ENCODE data around the gene PPIB. TPM values are rescaled to one million over a fixed set of nuclear protein-coding genes. Genes with fewer than 3 reads are reported as not detected.

PPIB gene
- total RNA-seq, 1 donor from 2014 or later: 698 TPM

DNA sequence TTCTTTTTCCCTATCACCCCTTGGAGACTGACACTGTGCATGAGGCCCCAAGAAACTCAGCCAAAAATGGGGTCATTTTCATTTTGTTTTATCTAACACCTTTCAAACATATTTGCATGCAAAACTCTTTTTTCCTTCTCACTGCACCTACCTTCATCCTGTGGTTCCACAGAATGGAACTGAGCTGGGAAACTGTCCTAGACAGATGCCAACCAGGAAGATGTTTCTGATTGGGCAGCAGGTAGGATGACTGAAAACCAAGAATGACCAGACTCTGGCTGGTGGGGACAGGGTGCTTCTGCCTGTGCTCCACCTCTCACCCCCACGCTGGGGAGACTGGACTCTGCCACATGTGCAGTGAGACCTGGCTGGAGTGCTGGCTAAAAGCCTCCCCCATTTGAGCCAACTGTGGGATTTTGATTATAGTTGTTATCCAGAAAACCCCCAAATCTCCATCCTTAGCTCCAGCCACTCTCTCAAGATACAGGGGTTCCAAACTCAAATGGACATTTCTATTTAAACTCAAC, 5.2 kb downstream of the PPIB start:
- Mint-ChIP-seq H3K4me3 (ENCODE audit: unreplicated experiment) (no peak overlapping the region), H3K36me3 (ENCODE audit: unreplicated experiment) (peaks cover 37% of the 10 kb centered on the region), H3K27ac (ENCODE audit: unreplicated experiment) (no peak overlapping the region), H3K4me1 (ENCODE audit: unreplicated experiment) (peaks cover 36% of the 10 kb centered on the region), H3K27me3 (ENCODE audit: unreplicated experiment) (peaks cover 3% of the 10 kb centered on the region), H3K9me3 (ENCODE audit: unreplicated experiment) (no peaks in the 10 kb centered on the region)
- TF ChIP-seq, protein P1, sequence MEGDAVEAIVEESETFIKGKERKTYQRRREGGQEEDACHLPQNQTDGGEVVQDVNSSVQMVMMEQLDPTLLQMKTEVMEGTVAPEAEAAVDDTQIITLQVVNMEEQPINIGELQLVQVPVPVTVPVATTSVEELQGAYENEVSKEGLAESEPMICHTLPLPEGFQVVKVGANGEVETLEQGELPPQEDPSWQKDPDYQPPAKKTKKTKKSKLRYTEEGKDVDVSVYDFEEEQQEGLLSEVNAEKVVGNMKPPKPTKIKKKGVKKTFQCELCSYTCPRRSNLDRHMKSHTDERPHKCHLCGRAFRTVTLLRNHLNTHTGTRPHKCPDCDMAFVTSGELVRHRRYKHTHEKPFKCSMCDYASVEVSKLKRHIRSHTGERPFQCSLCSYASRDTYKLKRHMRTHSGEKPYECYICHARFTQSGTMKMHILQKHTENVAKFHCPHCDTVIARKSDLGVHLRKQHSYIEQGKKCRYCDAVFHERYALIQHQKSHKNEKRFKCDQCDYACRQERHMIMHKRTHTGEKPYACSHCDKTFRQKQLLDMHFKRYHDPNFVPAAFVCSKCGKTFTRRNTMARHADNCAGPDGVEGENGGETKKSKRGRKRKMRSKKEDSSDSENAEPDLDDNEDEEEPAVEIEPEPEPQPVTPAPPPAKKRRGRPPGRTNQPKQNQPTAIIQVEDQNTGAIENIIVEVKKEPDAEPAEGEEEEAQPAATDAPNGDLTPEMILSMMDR (IDR thresholded peaks at IDR 0.05): no peak
- no peak for DNase-seq (ENCODE audit: extremely low spot score, unreplicated experiment)

DNA sequence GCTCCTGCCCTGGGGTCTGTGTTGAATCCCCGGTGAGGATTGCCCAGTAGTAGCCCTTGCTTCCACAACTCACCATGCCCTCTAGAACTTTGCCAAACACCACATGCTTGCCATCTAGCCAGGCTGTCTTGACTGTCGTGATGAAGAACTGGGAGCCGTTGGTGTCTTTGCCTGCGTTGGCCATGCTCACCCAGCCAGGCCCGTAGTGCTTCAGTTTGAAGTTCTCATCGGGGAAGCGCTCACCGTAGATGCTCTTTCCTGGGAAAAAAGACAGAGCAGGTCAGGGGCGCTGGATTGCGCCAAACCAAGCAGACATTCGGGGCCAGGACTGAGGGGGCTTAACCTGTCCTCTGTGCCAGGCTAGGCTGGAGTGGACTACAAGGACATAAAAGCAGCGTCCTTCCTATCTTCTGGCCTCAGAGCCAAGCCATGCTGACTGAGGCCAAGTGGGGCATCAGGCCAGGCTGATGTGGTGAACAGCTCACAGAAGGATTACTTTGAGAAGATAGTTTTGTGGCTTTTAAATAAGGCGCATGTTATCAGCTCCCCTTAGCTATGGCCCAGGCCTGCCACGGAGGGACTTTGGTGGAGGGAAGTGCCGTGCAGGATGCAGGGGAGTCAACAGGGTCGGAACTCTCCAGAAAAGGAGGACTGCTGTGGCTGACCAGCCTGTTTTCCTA, 6.0 kb downstream of the PPIB start:
- Mint-ChIP-seq H3K36me3 (ENCODE audit: unreplicated experiment) (peaks cover 35% of the 10 kb centered on the region), H3K4me3 (ENCODE audit: unreplicated experiment) (no peak overlapping the region)

DNA sequence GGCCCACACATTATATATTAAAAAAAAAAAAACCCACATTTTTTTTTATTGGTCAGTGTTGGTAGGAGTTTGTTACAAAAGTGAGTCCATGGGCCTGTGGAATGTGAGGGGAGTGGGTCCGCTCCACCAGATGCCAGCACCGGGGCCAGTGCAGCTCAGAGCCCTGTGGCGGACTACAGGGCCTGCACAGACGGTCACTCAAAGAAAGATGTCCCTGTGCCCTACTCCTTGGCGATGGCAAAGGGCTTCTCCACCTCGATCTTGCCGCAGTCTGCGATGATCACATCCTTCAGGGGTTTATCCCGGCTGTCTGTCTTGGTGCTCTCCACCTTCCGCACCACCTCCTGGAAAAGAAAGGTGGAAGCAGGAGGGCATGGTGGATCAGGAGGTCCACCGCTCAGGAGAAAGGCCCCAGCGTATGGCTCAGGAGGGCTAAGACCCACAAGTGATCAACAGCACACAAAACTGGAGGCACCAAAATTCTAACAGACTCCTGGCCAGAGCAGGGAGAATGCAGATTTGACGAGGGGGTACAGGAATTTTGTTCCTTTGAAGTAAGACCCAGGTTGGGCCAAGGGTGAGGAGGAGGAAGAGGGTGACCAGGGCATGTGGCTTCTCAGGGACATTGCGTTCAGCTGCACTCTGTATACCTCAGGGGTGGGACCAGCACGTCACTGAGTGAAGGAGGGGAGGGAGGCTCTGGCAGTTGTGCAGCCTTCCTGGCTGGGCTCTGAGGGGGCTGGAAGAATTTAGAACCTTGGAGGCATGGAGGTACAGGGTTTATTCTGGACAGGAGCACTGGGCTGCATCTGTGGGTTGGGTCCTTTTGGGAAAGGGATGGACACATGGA, 6.8 kb downstream of the PPIB start:
- H3K27me3 Mint-ChIP-seq (ENCODE audit: unreplicated experiment): peaks cover 3% of the 10 kb centered on the region
- TF ChIP-seq, protein P1 (IDR thresholded peaks at IDR 0.05): no peak
- no peak overlapping the region for H3K27ac Mint-ChIP-seq (ENCODE audit: unreplicated experiment)
- no peak for DNase-seq (ENCODE audit: extremely low spot score, unreplicated experiment)
- H3K4me3 Mint-ChIP-seq (ENCODE audit: unreplicated experiment): no peak overlapping the region
- H3K4me1 Mint-ChIP-seq (ENCODE audit: unreplicated experiment): peaks cover 31% of the 10 kb centered on the region
- H3K36me3 Mint-ChIP-seq (ENCODE audit: unreplicated experiment): peaks cover 33% of the 10 kb centered on the region
- H3K9me3 Mint-ChIP-seq (ENCODE audit: unreplicated experiment): no peaks in the 10 kb centered on the region

More for the DNA sequence above, 6.0 kb downstream of the PPIB start:
- Mint-ChIP-seq H3K4me1 (ENCODE audit: unreplicated experiment) (peaks cover 35% of the 10 kb centered on the region), H3K9me3 (ENCODE audit: unreplicated experiment) (no peaks in the 10 kb centered on the region), H3K27ac (ENCODE audit: unreplicated experiment) (no peak overlapping the region), H3K27me3 (ENCODE audit: unreplicated experiment) (peaks cover 3% of the 10 kb centered on the region)
- DNase-seq (ENCODE audit: extremely low spot score, unreplicated experiment): no peak
- TF ChIP-seq, protein P1 (IDR thresholded peaks at IDR 0.05): no peak

DNA sequence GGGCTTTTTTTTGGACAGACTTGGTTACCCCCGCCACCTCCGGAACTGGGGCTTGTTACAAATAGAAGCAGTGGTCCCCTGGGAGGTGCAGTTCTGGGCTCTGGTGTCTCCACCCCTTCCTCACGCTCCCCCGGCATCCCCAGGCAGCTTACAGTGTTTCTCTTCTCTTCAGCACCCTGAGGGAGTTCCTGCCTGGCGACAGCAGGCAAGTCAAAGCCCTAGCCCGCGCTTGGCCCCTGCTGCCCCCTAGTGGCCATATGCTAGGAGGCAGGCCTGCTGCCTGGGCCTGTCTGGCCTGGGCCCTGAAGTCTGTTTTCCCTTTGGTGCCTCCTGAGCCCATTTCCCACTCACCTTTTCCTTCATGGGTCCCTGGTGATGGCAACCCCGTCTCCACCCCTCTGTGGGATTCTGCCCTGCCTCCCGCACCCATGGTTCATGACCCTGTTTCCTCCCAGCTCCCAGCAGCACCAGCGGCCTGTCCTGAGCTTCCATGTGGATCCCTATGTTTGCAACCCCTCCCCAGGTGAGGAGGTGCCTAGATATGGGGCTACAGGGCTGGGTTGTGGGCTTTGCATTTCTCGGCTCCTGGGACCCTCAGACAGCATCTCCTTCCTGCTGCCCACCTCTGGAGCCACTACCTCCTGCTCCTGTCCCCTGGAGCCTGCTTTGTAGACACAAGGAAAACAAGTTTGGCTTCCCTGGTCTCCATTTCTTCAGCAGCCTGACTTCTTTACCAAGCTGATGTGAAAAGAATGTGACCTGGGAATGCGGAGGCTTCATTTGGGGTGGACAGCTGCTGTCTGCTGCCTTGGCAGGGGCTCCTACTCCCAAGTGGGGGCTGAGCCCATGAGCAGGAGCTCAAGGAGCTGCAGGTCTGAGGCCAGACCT, 9.1 kb downstream of the PPIB start:
- Mint-ChIP-seq H3K27ac (ENCODE audit: unreplicated experiment) (peak overlapping the region; percentile 57), H3K27me3 (ENCODE audit: unreplicated experiment) (peaks cover 3% of the 10 kb centered on the region), H3K9me3 (ENCODE audit: unreplicated experiment) (no peaks in the 10 kb centered on the region), H3K36me3 (ENCODE audit: unreplicated experiment) (peaks cover 24% of the 10 kb centered on the region), H3K4me1 (ENCODE audit: unreplicated experiment) (peaks cover 17% of the 10 kb centered on the region), H3K4me3 (ENCODE audit: unreplicated experiment) (peak overlapping the region; percentile 45)
- TF ChIP-seq, protein P1 (IDR thresholded peaks at IDR 0.05): peak; percentile 96
- DNase-seq (ENCODE audit: extremely low spot score, unreplicated experiment): peak; percentile 98
